Psoas muscle (tissue), 8 donors: Measurements from ENCODE around the gene CCT5. TPM values are rescaled to one million over a fixed set of nuclear protein-coding genes. Genes with fewer than 3 reads are reported as not detected.
A peak's percentile ranks its signal among the peaks of the same experiment; 100 is the strongest.

Source experiments
- ATAC-seq, 4 donors: fragments of 200-7000 bp; cut with Tn5 transposase; one replicate each; pipeline ENCODE4 v1.9.1; 2020; ENCODE audit warnings: moderate library complexity in 3 of 4, mild to moderate bottlenecking in 2 of 4
- DNase-seq, 2 donors: peaks; one replicate each; pipeline ENCODE4 v3.0.0-alpha.2; 2020
- H3K27ac ChIP-seq: fragments of 200-600 bp; one replicate; pipeline ENCODE4 v1.8.0; 2022
- H3K27me3 ChIP-seq, 3 donors: fragments of 200-600 bp in 1 of 3; one replicate each; pipeline versions ENCODE4 v1.6.1 to v1.8.0; 2013 to 2022; ENCODE audit warnings: low read length in 2 of 3, mild to moderate bottlenecking in 2 of 3, moderate library complexity in 1 of 3; ENCODE audit not compliant: insufficient read depth in 3 of 3
- H3K36me3 ChIP-seq, 2 donors: fragments of 200-600 bp in 1 of 2; one replicate each; pipeline versions ENCODE4 v1.6.1 to v1.8.0; 2013 to 2022; ENCODE audit warnings: low read depth in 1 of 2, mild to moderate bottlenecking in 1 of 2, moderate library complexity in 1 of 2; ENCODE audit not compliant: insufficient read depth in 1 of 2
- H3K4me1 ChIP-seq: fragments of 200-600 bp; one replicate; pipeline ENCODE4 v1.8.0; 2022
- H3K4me3 ChIP-seq: fragments of 200-600 bp; one replicate; pipeline ENCODE4 v1.8.0; 2022; ENCODE audit warnings: mild to moderate bottlenecking
- H3K9me3 ChIP-seq: fragments of 200-600 bp; one replicate; pipeline ENCODE4 v1.8.0; 2022
- WGBS, 3 donors: extraction: QIAGEN DNeasy Blood & Tissue Kit; methylation state at CpG; one replicate each; pipeline versions ENCODE4 v1.1.6 to v1.1.7; 2013; 5-methylcytosine and 5-hydroxymethylcytosine counted together
- intact Hi-C, 2 donors: fragments of 100-400 bp; cut with DNase I; formaldehyde crosslinking; loops; one replicate each; pipeline versions ENCODE4 v1.11.0 to v1.14.2; 2022
- polyA plus RNA-seq, 3 donors: library from polyadenylated mRNA; stranded (reverse); fragments of 200-250 nt; gene quantifications; one replicate each; pipeline ENCODE4 v1.2.3, GENCODE V29; 2013
- total RNA-seq, 4 donors: library from RNA; stranded (reverse); fragmentation: NEBNext Ultra II Directional in 2 of 4; extraction: Animal tissue kit (Norgen Biotek cat#: 25700) in 2 of 4; gene quantifications; one replicate each; pipeline versions ENCODE4 v1.2.1 to v1.2.4, GENCODE V29; 2021 to 2023
- TF ChIP-seq, protein P1 (sequence below): fragments of 200-600 bp; IDR thresholded peaks from one replicate; pipeline ENCODE4 v1.8.0; 2022; ENCODE audit warnings: antibody characterized with exemption
- donor health status: healthy with polysubstance abuse.
- donor health status: DM: no; HTN: no; CAD: no; lungs with moderate emphysema.
- donor health status: Bipolar disorder and iron deficiency.
- donor health status: healthy.
- donor health status: DM: yes; HTN: yes; CAD: no.
- donor health status: DM: no; HTN: no; CAD: no.
- donor health status: DM: no; HTN: no; CAD: no.
- donor health status: DM: yes; HTN: yes; CAD: no.

The CCT5 gene
- total and polyA plus RNA-seq, 7 donors, result 150 to 454 (median 209) TPM

DNA sequence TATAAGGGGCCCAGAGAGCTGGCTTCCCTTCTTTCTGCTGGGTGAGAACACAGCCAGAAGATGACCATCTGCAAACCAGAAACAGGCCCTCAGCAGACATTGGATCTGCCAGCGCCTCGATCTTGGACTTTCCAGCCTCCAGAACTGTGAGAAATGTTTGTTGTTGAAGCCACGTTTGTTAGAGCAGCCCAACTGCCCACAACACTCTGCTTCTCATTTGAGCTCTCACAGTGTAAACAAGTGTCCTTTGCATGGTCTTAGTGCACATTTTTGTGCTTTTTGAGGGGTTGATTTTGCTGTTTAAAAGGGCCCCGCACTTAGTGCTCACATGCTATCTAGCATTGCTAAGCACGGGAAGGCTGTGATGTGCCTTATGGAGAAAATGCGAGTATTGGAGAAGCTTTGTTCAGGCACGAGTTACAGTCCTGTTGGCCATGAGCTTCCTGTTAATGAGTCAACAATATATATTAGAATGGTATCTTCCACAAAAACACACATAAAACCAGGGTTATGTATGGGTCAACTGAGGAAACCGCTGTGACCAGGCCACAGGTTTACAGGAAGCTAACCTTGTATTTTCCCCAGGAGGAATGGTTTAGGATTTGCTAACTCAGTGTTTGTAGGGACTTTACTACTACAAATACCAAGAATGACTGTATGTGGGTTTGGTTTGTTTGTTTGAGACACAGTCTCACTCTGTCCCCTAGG lies 45.7 kb downstream of the CCT5 start:
- peaks cover 0 to 11% of the 10 kb centered on the region in 2 donors for H3K36me3 ChIP-seq
- intact Hi-C loops, result no loop called here
- WGBS, 3 donors, result 78 to 98% (median 86%) methylated on average over 8 of the region's 8 CpGs
- ATAC-seq, result no peak
- H3K27me3 ChIP-seq, result no peaks in the 10 kb centered on the region
- TF ChIP-seq, protein P1, sequence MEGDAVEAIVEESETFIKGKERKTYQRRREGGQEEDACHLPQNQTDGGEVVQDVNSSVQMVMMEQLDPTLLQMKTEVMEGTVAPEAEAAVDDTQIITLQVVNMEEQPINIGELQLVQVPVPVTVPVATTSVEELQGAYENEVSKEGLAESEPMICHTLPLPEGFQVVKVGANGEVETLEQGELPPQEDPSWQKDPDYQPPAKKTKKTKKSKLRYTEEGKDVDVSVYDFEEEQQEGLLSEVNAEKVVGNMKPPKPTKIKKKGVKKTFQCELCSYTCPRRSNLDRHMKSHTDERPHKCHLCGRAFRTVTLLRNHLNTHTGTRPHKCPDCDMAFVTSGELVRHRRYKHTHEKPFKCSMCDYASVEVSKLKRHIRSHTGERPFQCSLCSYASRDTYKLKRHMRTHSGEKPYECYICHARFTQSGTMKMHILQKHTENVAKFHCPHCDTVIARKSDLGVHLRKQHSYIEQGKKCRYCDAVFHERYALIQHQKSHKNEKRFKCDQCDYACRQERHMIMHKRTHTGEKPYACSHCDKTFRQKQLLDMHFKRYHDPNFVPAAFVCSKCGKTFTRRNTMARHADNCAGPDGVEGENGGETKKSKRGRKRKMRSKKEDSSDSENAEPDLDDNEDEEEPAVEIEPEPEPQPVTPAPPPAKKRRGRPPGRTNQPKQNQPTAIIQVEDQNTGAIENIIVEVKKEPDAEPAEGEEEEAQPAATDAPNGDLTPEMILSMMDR, result no peak
- DNase-seq, result no peak
- no peaks in the 10 kb centered on the region for H3K9me3 ChIP-seq
- peaks cover 8% of the 10 kb centered on the region for H3K4me1 ChIP-seq
- H3K4me3 ChIP-seq, result no peak overlapping the region
- H3K27ac ChIP-seq, result peak overlapping the region; percentile 54

DNA sequence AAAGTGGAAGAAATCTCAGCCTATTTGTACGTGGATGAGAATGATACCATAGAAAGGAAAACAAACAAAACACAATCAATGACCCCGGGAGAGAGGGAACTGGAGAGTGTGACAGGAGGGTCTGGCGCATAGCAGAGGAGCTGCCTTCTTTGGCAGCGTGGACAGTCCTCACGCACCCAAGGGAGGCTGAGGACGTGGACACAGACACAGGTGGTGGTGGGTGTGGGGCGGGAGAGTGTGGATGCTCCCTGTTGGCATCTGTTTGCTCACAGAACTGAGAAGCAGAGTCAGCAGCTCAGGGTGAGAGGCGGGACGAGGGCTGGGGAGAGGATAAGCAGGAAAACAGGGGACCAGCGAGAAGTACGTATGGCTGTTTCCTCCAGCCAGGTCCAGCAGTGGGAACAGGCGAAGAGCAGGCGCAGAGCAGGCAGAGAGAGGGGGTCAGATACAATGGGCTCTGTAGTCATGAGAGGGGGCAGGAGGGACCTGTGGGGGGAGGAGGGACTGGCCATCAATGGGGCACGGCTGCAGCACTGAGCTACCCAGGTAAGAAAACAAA lies 47.6 kb downstream of the CCT5 start:
- TF ChIP-seq, protein P1, result no peak
- no peak for ATAC-seq
- no peak overlapping the region for H3K4me3 ChIP-seq
- no peak for DNase-seq
- intact Hi-C loops, result no loop called here
- no peaks in the 10 kb centered on the region for H3K27me3 ChIP-seq
- no peaks in the 10 kb centered on the region for H3K9me3 ChIP-seq
- peaks cover 14% of the 10 kb centered on the region for H3K4me1 ChIP-seq
- WGBS, 3 donors, result 62 to 72% (median 70%) methylated on average over 14 of the region's 14 CpGs
- H3K36me3 ChIP-seq, result peaks cover 0 to 11% of the 10 kb centered on the region in 2 donors
- H3K27ac ChIP-seq, result peak overlapping the region; percentile 54

GRCh38 chr5:10300246-10300645 lies 50.2 kb downstream of the CCT5 start:
- Histone ChIP-seq H3K27me3 (no peaks in the 10 kb centered on the region), H3K4me3 (no peak overlapping the region), H3K27ac (peak overlapping the region; percentile 92), H3K4me1 (peaks cover 38% of the 10 kb centered on the region), H3K9me3 (no peaks in the 10 kb centered on the region), H3K36me3 (peaks cover 0 to 11% of the 10 kb centered on the region in 2 donors)
- intact Hi-C loops, result no loop called here
- ATAC-seq (no peak), DNase-seq (no peak)
- 87 to 94% (median 89%) methylated on average over 5 of the region's 5 CpGs for WGBS, 3 donors
- TF ChIP-seq, protein P1, result no peak

DNA sequence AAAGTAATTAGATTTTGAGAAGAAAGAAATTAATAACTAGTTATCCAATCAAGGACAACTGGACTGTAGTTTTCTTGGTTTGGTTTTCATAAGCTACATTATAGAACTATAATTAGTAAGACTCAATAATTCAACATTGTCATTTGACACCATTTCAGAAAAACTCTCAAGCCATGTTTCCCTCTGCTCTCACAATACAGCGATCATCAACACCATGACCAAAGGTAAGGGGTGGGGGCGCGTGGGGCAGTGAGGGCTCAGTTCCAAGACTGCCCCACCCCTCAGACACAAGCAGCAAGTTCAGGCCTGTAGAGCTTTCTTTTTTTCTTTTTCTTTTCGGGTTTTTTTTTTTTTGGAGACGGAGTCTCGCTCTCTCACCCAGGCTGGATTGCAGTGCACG lies 51.2 kb downstream of the CCT5 start:
- H3K9me3 ChIP-seq, result no peaks in the 10 kb centered on the region
- 25 to 44% (median 26%) methylated on average over 7 of the region's 7 CpGs for WGBS, 3 donors
- H3K36me3 ChIP-seq, result peaks cover 0 to 11% of the 10 kb centered on the region in 2 donors
- DNase-seq (no peak), ATAC-seq (peak; percentile 32 to 58 (median 41))
- intact Hi-C loops, result no loop called here
- peaks cover 46% of the 10 kb centered on the region for H3K4me1 ChIP-seq
- H3K4me3 ChIP-seq, result peak overlapping the region; percentile 45
- H3K27ac ChIP-seq, result peak overlapping the region; percentile 92
- no peaks in the 10 kb centered on the region for H3K27me3 ChIP-seq
- TF ChIP-seq, protein P1, result no peak
